Activated CD4-positive, CD25-positive, alpha-beta regulatory T cell treated with anti-CD3 and anti-CD28 coated beads, Interleukin-2, amount 50 U/mL, for 24 hours (primary cell): Measurements from ENCODE around the gene ECT2L.
A peak's percentile ranks its signal among the peaks of the same experiment; 100 is the strongest.

Experiments
- ATAC-seq, 2 donors: fragments of 150-1000 bp; cut with Tn5 transposase; one replicate each; pipeline ENCODE4 v1.10.0; 2021; ENCODE audit warnings: mild to moderate bottlenecking in 1 of 2, moderate library complexity in 1 of 2

ECT2L gene

GRCh38 chr6:138944412-138944811 lies 148.5 kb downstream of the ECT2L start:
- no peak for ATAC-seq

GRCh38 chr6:138945354-138945753 lies 149.5 kb downstream of the ECT2L start:
- no peak for ATAC-seq

- peak; percentile 60 to 75 for ATAC-seq
Measured at GRCh38 chr6:138948004-138948403, 152.1 kb downstream of the ECT2L start.

- no peak for ATAC-seq
Measured at GRCh38 chr6:138948546-138949179, 152.8 kb downstream of the ECT2L start.

- ATAC-seq, result no peak
Measured at GRCh38 chr6:138953451-138953850, 157.6 kb downstream of the ECT2L start.
